Gastroesophageal sphincter (tissue), 4 donors: Measurements from ENCODE around the gene IQGAP2. TPM values are rescaled to one million over a fixed set of nuclear protein-coding genes. Genes with fewer than 3 reads are reported as not detected.
"Not testable (repeated sequence)": the region's sequence is repeated elsewhere in the genome, so short reads cannot be mapped to it uniquely, and the experiment has no call there.

Experiments used
- ATAC-seq: fragments of 150-250 bp; one replicate; pipeline ENCODE4 v1.9.1; 2016; ENCODE audit warnings: mild to moderate bottlenecking, moderate library complexity
- H3K27ac ChIP-seq, 4 donors: fragments of 200-600 bp; sonication (generic) in 3 of 4; 1 replicate in 3 of 4; 2 replicates in 1 of 4; pipeline ENCODE4 v1.5.1; 2016 to 2019
- H3K27me3 ChIP-seq: fragments of 200-600 bp; sonication (generic); one replicate; pipeline ENCODE4 v1.5.1; 2019
- H3K36me3 ChIP-seq, 2 donors: fragments of 200-600 bp; sonication (generic); one replicate each; pipeline ENCODE4 v1.5.1; 2019; ENCODE audit warnings: control low read depth in 1 of 2
- H3K4me1 ChIP-seq, 3 donors: fragments of 200-600 bp; sonication (generic); 1 replicate in 2 of 3; 2 replicates in 1 of 3; pipeline ENCODE4 v1.5.1; 2016 to 2019; ENCODE audit warnings: control low read depth in 2 of 3
- H3K4me3 ChIP-seq, 2 donors: fragments of 200-600 bp; sonication (generic); one replicate each; pipeline ENCODE4 v1.5.1; 2019; ENCODE audit warnings: mild to moderate bottlenecking in 1 of 2, moderate library complexity in 1 of 2
- H3K9me3 ChIP-seq, 3 donors: fragments of 200-600 bp; sonication (generic); one replicate each; pipeline ENCODE4 v1.5.1; 2017 to 2019; ENCODE audit warnings: control low read depth in 2 of 3
- CTCF ChIP-seq, 4 experiments: fragments of 200-600 bp in 2 of 4; fragments of 450-650 bp in 2 of 4; sonication (generic) in 1 of 4; IDR thresholded peaks; one replicate each; pipeline ENCODE4 v1.5.1; 2017 to 2019; ENCODE audit warnings: antibody characterized with exemption in 4 of 4, mild to moderate bottlenecking in 2 of 4, moderate library complexity in 2 of 4
- EP300 ChIP-seq: sonication (generic); formaldehyde crosslinking; IDR thresholded peaks from one replicate; pipeline ENCODE4 v1.6.1; 2017; ENCODE audit warnings: antibody characterized with exemption, mild to moderate bottlenecking
- POLR2A ChIP-seq, 2 donors: fragments of 450-650 bp; IDR thresholded peaks; one replicate each; pipeline ENCODE4 v1.6.1; 2017; ENCODE audit warnings: antibody characterized with exemption in 2 of 2, mild to moderate bottlenecking in 2 of 2, moderate library complexity in 1 of 2
- POLR2AphosphoS5 ChIP-seq: sonication (generic); formaldehyde crosslinking; IDR thresholded peaks from one replicate; pipeline ENCODE4 v1.6.1; 2017; ENCODE audit warnings: antibody characterized with exemption
- WGBS, 2 donors: methylation state at CpG; one replicate each; pipeline ENCODE4 v1.1.5; 2018; ENCODE audit warnings: low coverage in 1 of 2; 5-methylcytosine and 5-hydroxymethylcytosine counted together
- total RNA-seq, 4 donors: library from RNA; depleted of rRNA; stranded (reverse); fragments of >200 nt; gene quantifications; one replicate each; pipeline ENCODE4 v1.1.0, GENCODE V29; 2016

The IQGAP2 gene
- total RNA-seq, 4 donors from 2014 or later: 15.7 to 34.4 (median 25.8) TPM

DNA sequence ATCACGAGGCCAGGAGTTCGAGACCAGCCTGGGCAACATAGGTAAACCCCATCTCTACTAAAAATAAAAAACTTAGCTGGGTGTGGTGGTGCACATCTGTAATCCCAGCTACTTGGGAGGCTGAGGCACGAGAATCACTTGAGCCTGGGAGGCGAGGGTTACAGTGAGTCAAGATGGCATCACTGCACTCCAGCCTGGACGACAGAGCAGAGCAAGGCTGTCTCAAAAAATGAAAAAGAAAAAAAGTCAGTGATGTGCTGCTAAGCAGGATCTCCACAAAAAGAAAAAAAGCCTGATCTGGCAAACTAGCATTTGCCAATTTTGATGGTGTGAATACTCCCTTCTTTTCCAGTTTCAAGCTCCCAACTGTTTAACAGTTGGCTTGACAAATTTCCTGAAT lies 334.8 kb downstream of the IQGAP2 start:
- H3K4me1 ChIP-seq: no peaks in the 10 kb centered on the region
- peaks cover 0 to 6% of the 10 kb centered on the region in 2 donors for H3K36me3 ChIP-seq
- no peak overlapping the region for H3K27ac ChIP-seq
- ATAC-seq: no peak
- TF ChIP-seq EP300 (no peak), POLR2A (IDR thresholded peaks at IDR 0.05) (no peak), CTCF (IDR thresholded peaks at IDR 0.05) (no peak), POLR2AphosphoS5 (no peak)
- H3K27me3 ChIP-seq: no peaks in the 10 kb centered on the region
- WGBS, 2 donors: 81 to 100% methylated on average over 2 to 5 of the region's 5 CpGs
- H3K9me3 ChIP-seq: no peaks in the 10 kb centered on the region
- H3K4me3 ChIP-seq: no peak overlapping the region

DNA sequence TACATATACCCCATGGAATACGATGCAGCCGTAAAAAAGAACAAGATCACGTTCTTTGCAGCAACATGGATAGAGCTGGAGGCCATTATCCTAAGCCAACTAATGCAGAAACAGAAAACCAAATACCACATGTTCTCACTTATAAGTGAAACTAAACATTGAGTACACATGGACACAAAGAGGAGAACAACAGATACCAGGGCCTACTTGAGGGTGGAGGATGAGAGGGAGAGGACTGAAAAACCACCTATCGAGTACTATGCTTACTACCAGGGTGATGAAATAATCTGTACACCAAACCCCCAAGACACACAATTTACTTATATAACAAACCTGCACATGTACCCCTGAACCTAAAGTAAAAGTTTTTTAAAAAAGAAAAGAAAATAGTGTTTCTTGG lies 338.4 kb downstream of the IQGAP2 start:
- not testable (repeated sequence) for H3K27ac ChIP-seq, H3K9me3 ChIP-seq, H3K36me3 ChIP-seq, H3K27me3 ChIP-seq, H3K4me3 ChIP-seq, H3K4me1 ChIP-seq, ATAC-seq
- WGBS, 2 donors: 93 to 100% methylated on average over 3 to 4 of the region's 4 CpGs

- Histone ChIP-seq H3K9me3 (no peaks in the 10 kb centered on the region), H3K4me1 (no peaks in the 10 kb centered on the region), H3K36me3 (no peaks in the 10 kb centered on the region), H3K4me3 (no peak overlapping the region), H3K27me3 (no peaks in the 10 kb centered on the region), H3K27ac (no peak overlapping the region)
- WGBS, 2 donors: 59 to 83% methylated on average over 2 to 3 of the region's 4 CpGs
- no peak for ATAC-seq
- TF ChIP-seq EP300: no peak
- no peak for TF ChIP-seq POLR2AphosphoS5
- TF ChIP-seq CTCF (IDR thresholded peaks at IDR 0.05): no peak
- TF ChIP-seq POLR2A (IDR thresholded peaks at IDR 0.05): no peak
Observed at GRCh38 chr5:76742583-76742982, 339.5 kb downstream of the IQGAP2 start.

DNA sequence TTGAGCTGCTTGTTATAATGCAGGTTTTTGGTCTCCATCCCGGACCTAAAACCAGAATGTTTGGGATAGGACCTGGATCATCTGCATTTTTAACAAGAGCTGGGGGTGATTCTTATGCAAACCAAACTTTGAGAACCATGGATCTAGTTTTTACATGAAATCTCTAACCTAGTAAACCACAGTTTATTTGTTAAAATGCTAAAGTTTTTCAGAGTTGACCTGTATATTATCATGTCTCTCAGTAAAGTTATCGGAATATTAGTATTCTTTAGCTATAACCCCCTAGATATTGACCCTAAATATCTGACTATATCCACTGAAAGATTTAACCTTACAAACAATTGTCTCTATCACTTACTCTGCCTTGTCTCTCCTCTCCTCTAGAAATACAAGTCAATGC lies 341.5 kb downstream of the IQGAP2 start:
- Histone ChIP-seq H3K27ac (no peak overlapping the region), H3K4me1 (no peaks in the 10 kb centered on the region), H3K36me3 (no peaks in the 10 kb centered on the region), H3K4me3 (no peak overlapping the region), H3K9me3 (no peaks in the 10 kb centered on the region), H3K27me3 (peaks cover 9% of the 10 kb centered on the region)
- no peak for TF ChIP-seq POLR2A (IDR thresholded peaks at IDR 0.05)
- no peak for TF ChIP-seq CTCF (IDR thresholded peaks at IDR 0.05)
- TF ChIP-seq POLR2AphosphoS5: no peak
- no peak for TF ChIP-seq EP300
- no peak for ATAC-seq
- 47 to 72% methylated on average over 2 of the region's 2 CpGs for WGBS, 2 donors

DNA sequence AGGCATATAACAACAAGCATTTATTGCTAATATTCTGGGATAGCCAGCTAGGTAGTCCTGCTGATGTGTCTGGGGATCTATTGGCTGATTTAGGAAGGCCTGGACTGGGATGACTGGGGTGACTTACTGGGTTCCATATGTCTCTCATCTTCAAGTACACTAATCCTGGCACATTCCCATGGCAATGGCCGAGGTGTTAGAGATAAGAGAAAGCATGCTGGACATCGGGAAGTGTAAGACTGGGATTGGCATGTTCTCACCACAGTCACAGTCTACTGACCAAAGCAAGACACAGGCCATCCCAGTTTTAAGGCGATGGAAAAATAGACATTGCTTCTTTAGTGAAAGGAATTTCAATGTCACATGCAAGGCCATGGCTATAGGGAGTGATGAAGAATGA lies 342.6 kb downstream of the IQGAP2 start:
- 63 to 86% methylated on average over 2 to 3 of the region's 3 CpGs for WGBS, 2 donors
- Histone ChIP-seq H3K4me1 (no peaks in the 10 kb centered on the region), H3K4me3 (no peak overlapping the region), H3K27me3 (peaks cover 9% of the 10 kb centered on the region), H3K27ac (no peak overlapping the region), H3K36me3 (no peaks in the 10 kb centered on the region), H3K9me3 (no peaks in the 10 kb centered on the region)
- TF ChIP-seq POLR2AphosphoS5 (no peak), EP300 (no peak), CTCF (IDR thresholded peaks at IDR 0.05) (no peak), POLR2A (IDR thresholded peaks at IDR 0.05) (no peak)
- ATAC-seq: no peak
